Ovary (tissue), 9 donors: Measurements from ENCODE around the gene IFITM1. TPM values are rescaled to one million over a fixed set of nuclear protein-coding genes. Genes with fewer than 3 reads are reported as not detected.
"Not testable (repeated sequence)": the region's sequence is repeated elsewhere in the genome, so short reads cannot be mapped to it uniquely, and the experiment has no call there.

Experiments
- DNase-seq, 5 donors: peaks; one replicate each; pipeline ENCODE4 v3.0.0-alpha.2; 2019 to 2020
- H3K27ac ChIP-seq, 2 donors: fragments of 200-600 bp; one replicate each; pipeline versions ENCODE4 v1.5.1 to v1.8.0; 2019 to 2022
- H3K27me3 ChIP-seq: fragments of 200-600 bp; one replicate; pipeline ENCODE4 v1.8.0; 2022
- H3K36me3 ChIP-seq: fragments of 200-600 bp; sonication (generic); one replicate; pipeline ENCODE4 v1.5.1; 2019
- H3K4me1 ChIP-seq: one replicate; pipeline ENCODE4 v1.8.1; 2013; ENCODE audit warnings: mild to moderate bottlenecking, moderate library complexity; ENCODE audit not compliant: insufficient read depth
- H3K4me3 ChIP-seq: fragments of 200-600 bp; sonication (generic); one replicate; pipeline ENCODE4 v1.5.1; 2017
- H3K9me3 ChIP-seq, 2 donors: fragments of 200-600 bp in 1 of 2; sonication (generic) in 1 of 2; one replicate each; pipeline versions ENCODE4 v1.5.1 to v1.8.1; 2013 to 2019; ENCODE audit warnings: mild to moderate bottlenecking in 1 of 2, moderate library complexity in 1 of 2
- CTCF ChIP-seq, 3 donors: fragments of 450-650 bp in 2 of 3; fragments of 200-600 bp in 1 of 3; IDR thresholded peaks; one replicate each; pipeline versions ENCODE4 v1.5.1 to v1.8.0; 2016 to 2022; ENCODE audit warnings: antibody characterized with exemption in 3 of 3, mild to moderate bottlenecking in 1 of 3
- EP300 ChIP-seq: sonication (generic); formaldehyde crosslinking; IDR thresholded peaks from one replicate; pipeline ENCODE4 v1.6.1; 2017; ENCODE audit warnings: antibody characterized with exemption
- POLR2A ChIP-seq: fragments of 450-650 bp; IDR thresholded peaks from one replicate; pipeline ENCODE4 v1.6.1; 2017; ENCODE audit warnings: antibody characterized with exemption, mild to moderate bottlenecking, moderate library complexity
- WGBS, 3 donors: extraction: QIAGEN DNeasy Blood & Tissue Kit in 1 of 3; methylation state at CpG; one replicate each; pipeline versions ENCODE4 v1.1.5 to v1.1.7; 2013 to 2017; 5-methylcytosine and 5-hydroxymethylcytosine counted together
- intact Hi-C, 4 donors: fragments of 100-400 bp; cut with DNase I; formaldehyde crosslinking; loops; one replicate each; pipeline versions ENCODE4 v1.11.0 to v1.15.1; 2022 to 2023
- polyA plus RNA-seq, 2 donors: library from polyadenylated mRNA; stranded (reverse); fragments of 200-250 nt in 1 of 2; fragments of 350-450 nt in 1 of 2; fragmentation: Illumina TruSeq in 1 of 2; extraction: RNeasy Lipid Tissue Mini Kit (QIAGEN cat#74804) in 1 of 2; gene quantifications; one replicate each; pipeline ENCODE4 v1.2.3, GENCODE V29; 2013 to 2014
- total RNA-seq, 7 donors: library from RNA; depleted of rRNA in 2 of 7; stranded (reverse); fragments of >200 nt in 2 of 7; fragmentation: NEBNext Ultra II Directional in 3 of 7; extraction: Animal tissue kit (Norgen Biotek cat#: 25700) in 3 of 7; gene quantifications; one replicate each; pipeline versions ENCODE4 v1.1.0 to v1.2.4, GENCODE V29; 2016 to 2023
- donor health status: DM: no; HTN: no; CAD: no; lungs with moderate emphysema.
- donor health status: DM: no; HTN: no; CAD: no.
- donor health status: Bipolar disorder and iron deficiency.
- donor health status: DM: yes; HTN: yes; CAD: no.
- donor health status: DM: no; HTN: no; CAD: no.
- donor health status: DM: yes; HTN: yes; CAD: no.

The IFITM1 gene
- total and polyA plus RNA-seq, 9 donors = 211 to 760 (median 496) TPM

- WGBS, 3 donors = 83 to 96% (median 92%) methylated on average over 8 of the region's 8 CpGs
- H3K4me3 ChIP-seq = no peak overlapping the region
- TF ChIP-seq CTCF (IDR thresholded peaks at IDR 0.05) (no peak), POLR2A (no peak), EP300 (no peak)
- peak in 1 of 5 donors; percentile 27 for DNase-seq
- H3K27ac ChIP-seq = no peak overlapping the region
- no peaks in the 10 kb centered on the region for H3K36me3 ChIP-seq
- no peaks in the 10 kb centered on the region for H3K4me1 ChIP-seq
- no peaks in the 10 kb centered on the region for H3K27me3 ChIP-seq
- H3K9me3 ChIP-seq = no peaks in the 10 kb centered on the region
- intact Hi-C loops = no loop called here
Observed at GRCh38 chr11:285894-286220, 28.0 kb upstream of the IFITM1 start.

- H3K27me3 ChIP-seq, H3K27ac ChIP-seq, H3K9me3 ChIP-seq, H3K36me3 ChIP-seq, H3K4me1 ChIP-seq, H3K4me3 ChIP-seq, intact Hi-C loops: not testable (repeated sequence)
- DNase-seq = peak in 4 of 5 donors; percentile 14 to 28 (median 18)
- WGBS, 3 donors = 84 to 90% (median 88%) methylated on average over 27 of the region's 27 CpGs
Observed at GRCh38 chr11:286977-287820, 26.6 kb upstream of the IFITM1 start.

DNA sequence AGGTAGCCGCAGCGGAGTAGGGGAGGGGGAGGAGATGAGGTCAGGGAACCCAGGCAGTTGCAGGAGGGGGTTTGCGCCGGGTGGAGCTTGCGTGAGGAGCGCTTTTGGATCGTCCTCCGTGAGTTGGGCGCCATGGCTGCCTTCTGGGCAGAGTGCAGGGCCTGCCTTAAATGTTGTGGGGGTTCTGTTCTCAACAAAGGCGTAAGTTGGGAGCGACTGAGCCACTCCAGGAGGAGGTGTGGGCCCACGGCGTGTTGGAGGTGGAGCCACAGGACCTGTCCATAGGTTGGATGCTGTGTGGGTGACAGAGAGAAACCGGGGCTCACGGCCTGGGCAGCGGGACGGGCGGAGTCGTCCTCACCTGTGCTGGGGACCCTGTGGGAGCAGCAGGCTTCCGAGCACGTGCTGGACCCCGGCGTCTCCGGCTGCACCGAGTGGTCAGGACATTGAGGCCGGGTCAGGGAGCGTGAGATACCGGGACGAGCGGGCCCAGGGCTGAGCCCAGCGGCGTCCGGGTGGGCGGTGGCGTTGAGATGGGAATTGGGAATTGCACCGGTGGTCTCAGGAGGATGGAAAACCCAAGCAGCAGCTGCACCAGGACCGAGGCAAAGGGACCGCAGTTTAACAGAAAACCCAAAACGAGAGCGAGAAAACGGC, 25.9 kb upstream of the IFITM1 start:
- no peak for TF ChIP-seq POLR2A
- no peak for TF ChIP-seq EP300
- TF ChIP-seq CTCF (IDR thresholded peaks at IDR 0.05) = no peak
- 23 to 30% (median 27%) methylated on average over 40 to 41 of the region's 41 CpGs for WGBS, 3 donors
- H3K27ac ChIP-seq = no peak overlapping the region
- H3K9me3 ChIP-seq = no peaks in the 10 kb centered on the region
- intact Hi-C loops = no loop called here
- DNase-seq = peak in 3 of 5 donors; percentile 18 to 43 (median 21)
- no peaks in the 10 kb centered on the region for H3K36me3 ChIP-seq
- no peaks in the 10 kb centered on the region for H3K27me3 ChIP-seq
- no peaks in the 10 kb centered on the region for H3K4me1 ChIP-seq
- H3K4me3 ChIP-seq = peak overlapping the region; percentile 43

GRCh38 chr11:288478-289397, 25.1 kb upstream of the IFITM1 start, which contains the start of gene PGGHG:
TSS of gene PGGHG (plus strand) at chr11:289126. CDS start at chr11:289817, 691 bp downstream.
- H3K27me3 ChIP-seq = no peaks in the 10 kb centered on the region
- 1 to 2% (median 2%) methylated on average over 53 to 112 of the region's 112 CpGs for WGBS, 3 donors
- H3K36me3 ChIP-seq = no peaks in the 10 kb centered on the region
- intact Hi-C loops = no loop called here
- peak within 1 kb of the TSS; percentile 43 for H3K4me3 ChIP-seq
- peak; percentile 44 to 65 (median 55) for DNase-seq
- H3K4me1 ChIP-seq = no peaks in the 10 kb centered on the region
- no peaks in the 10 kb centered on the region for H3K9me3 ChIP-seq
- H3K27ac ChIP-seq = no peak within 1 kb of the TSS
- TF ChIP-seq EP300 (no peak), CTCF (IDR thresholded peaks at IDR 0.05) (no peak), POLR2A (no peak)
